ENCODE results near the gene EHMT1.
A peak's percentile ranks its signal among the peaks of the same experiment; 100 is the strongest.

- TF ChIP-seq, protein P1, sequence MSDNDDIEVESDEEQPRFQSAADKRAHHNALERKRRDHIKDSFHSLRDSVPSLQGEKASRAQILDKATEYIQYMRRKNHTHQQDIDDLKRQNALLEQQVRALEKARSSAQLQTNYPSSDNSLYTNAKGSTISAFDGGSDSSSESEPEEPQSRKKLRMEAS (IDR thresholded peaks at IDR 0.05), result no peak
- TF ChIP-seq MAFK (IDR thresholded peaks at IDR 0.05; ENCODE audit: partially characterized antibody), result no peak
- TF ChIP-seq, protein P2, sequence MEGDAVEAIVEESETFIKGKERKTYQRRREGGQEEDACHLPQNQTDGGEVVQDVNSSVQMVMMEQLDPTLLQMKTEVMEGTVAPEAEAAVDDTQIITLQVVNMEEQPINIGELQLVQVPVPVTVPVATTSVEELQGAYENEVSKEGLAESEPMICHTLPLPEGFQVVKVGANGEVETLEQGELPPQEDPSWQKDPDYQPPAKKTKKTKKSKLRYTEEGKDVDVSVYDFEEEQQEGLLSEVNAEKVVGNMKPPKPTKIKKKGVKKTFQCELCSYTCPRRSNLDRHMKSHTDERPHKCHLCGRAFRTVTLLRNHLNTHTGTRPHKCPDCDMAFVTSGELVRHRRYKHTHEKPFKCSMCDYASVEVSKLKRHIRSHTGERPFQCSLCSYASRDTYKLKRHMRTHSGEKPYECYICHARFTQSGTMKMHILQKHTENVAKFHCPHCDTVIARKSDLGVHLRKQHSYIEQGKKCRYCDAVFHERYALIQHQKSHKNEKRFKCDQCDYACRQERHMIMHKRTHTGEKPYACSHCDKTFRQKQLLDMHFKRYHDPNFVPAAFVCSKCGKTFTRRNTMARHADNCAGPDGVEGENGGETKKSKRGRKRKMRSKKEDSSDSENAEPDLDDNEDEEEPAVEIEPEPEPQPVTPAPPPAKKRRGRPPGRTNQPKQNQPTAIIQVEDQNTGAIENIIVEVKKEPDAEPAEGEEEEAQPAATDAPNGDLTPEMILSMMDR (IDR thresholded peaks at IDR 0.05), result no peak
- TF ChIP-seq CBX8 (IDR thresholded peaks at IDR 0.05), result no peak
- TF ChIP-seq CHD4 (IDR thresholded peaks at IDR 0.05; ENCODE audit: borderline replicate concordance), result no peak
- no peak for TF ChIP-seq PHF8 (IDR thresholded peaks at IDR 0.05; ENCODE audit: borderline replicate concordance, low read depth)
- peak in 1 of 2 experiments; percentile 61; a peak in 2 of 4 replicates for TF ChIP-seq CEBPB (IDR thresholded peaks at IDR 0.05)
- no peak for TF ChIP-seq ZNF302 (CRISPR knock-in tag; IDR thresholded peaks at IDR 0.05)
These were observed 217.5 kb downstream of the EHMT1 start for GRCh38 chr9:137836151-137836830.

All from A549 (cell line).